Right lobe of liver (tissue), 4 donors: Measurements from ENCODE around the gene LIPG.

Source experiments
- POLR2A ChIP-seq: fragments of 450-650 bp; IDR thresholded peaks from one replicate; pipeline ENCODE4 v1.6.1; 2017; ENCODE audit warnings: antibody characterized with exemption, mild to moderate bottlenecking
- TF ChIP-seq, protein P1 (sequence below), 4 donors: fragments of 200-600 bp in 3 of 4; fragments of 450-650 bp in 1 of 4; IDR thresholded peaks; one replicate each; pipeline versions ENCODE4 v1.5.1 to v1.8.0; 2016 to 2022; ENCODE audit warnings: antibody characterized with exemption in 4 of 4, mild to moderate bottlenecking in 2 of 4
- donor health status: DM: no; HTN: no; CAD: no.
- donor health status: DM: no; HTN: no; CAD: no.
- donor health status: DM: no; HTN: yes; CAD: no.

- TF ChIP-seq, protein P1, sequence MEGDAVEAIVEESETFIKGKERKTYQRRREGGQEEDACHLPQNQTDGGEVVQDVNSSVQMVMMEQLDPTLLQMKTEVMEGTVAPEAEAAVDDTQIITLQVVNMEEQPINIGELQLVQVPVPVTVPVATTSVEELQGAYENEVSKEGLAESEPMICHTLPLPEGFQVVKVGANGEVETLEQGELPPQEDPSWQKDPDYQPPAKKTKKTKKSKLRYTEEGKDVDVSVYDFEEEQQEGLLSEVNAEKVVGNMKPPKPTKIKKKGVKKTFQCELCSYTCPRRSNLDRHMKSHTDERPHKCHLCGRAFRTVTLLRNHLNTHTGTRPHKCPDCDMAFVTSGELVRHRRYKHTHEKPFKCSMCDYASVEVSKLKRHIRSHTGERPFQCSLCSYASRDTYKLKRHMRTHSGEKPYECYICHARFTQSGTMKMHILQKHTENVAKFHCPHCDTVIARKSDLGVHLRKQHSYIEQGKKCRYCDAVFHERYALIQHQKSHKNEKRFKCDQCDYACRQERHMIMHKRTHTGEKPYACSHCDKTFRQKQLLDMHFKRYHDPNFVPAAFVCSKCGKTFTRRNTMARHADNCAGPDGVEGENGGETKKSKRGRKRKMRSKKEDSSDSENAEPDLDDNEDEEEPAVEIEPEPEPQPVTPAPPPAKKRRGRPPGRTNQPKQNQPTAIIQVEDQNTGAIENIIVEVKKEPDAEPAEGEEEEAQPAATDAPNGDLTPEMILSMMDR (IDR thresholded peaks at IDR 0.05), result no peak
- TF ChIP-seq POLR2A, result no peak
Observed at GRCh38 chr18:49610022-49610445, 48.2 kb downstream of the LIPG start.
